SK-N-MC (cell line): ENCODE data around the gene JAG1.

Source experiments
- DNase-seq: peaks from one replicate; pipeline ENCODE4 v3.0.0-alpha.2; 2011; ENCODE audit warnings: low read depth, low spot score
- H3K27ac ChIP-seq: fragments of 200-600 bp; sonication (generic); 2 replicates; pipeline ENCODE4 v1.5.1; 2016; ENCODE audit warnings: mixed run types
- H3K36me3 ChIP-seq: fragments of 200-600 bp; sonication (generic); 2 replicates; pipeline ENCODE4 v1.6.1; 2017; ENCODE audit warnings: antibody characterized with exemption, low read length, mixed read lengths; ENCODE audit not compliant: insufficient read depth
- H3K4me3 ChIP-seq: fragments of 200-600 bp; sonication (generic); 2 replicates; pipeline ENCODE4 v1.5.1; 2016
- H3K9ac ChIP-seq: fragments of 200-600 bp; sonication (generic); 2 replicates; pipeline ENCODE4 v1.8.0; 2017; ENCODE audit warnings: mixed run types, mixed read lengths; ENCODE audit not compliant: insufficient read length
- H3K9me3 ChIP-seq: fragments of 200-600 bp; sonication (generic); 2 replicates; pipeline ENCODE4 v1.6.1; 2017; ENCODE audit warnings: low read depth, mild to moderate bottlenecking, antibody characterized with exemption, low read length, moderate library complexity, mixed read lengths
- EZH2 ChIP-seq: fragments of 200-600 bp; sonication (generic); IDR thresholded peaks from one replicate; pipeline ENCODE4 v1.6.1; 2017; ENCODE audit warnings: antibody characterized with exemption
- FOXP2 ChIP-seq: optimal IDR thresholded peaks from 2 replicates; pipeline ENCODE3; 2011; ENCODE audit warnings: mild to moderate bottlenecking, moderate library complexity; ENCODE audit not compliant: insufficient read depth; ENCODE audit errors: extremely low read length, control extremely low read depth
- POLR2AphosphoS5 ChIP-seq: IDR thresholded peaks from 2 replicates; pipeline ENCODE4 v1.6.1; 2012; ENCODE audit warnings: mild to moderate bottlenecking, low read depth, low read length, borderline replicate concordance

JAG1 gene

DNA sequence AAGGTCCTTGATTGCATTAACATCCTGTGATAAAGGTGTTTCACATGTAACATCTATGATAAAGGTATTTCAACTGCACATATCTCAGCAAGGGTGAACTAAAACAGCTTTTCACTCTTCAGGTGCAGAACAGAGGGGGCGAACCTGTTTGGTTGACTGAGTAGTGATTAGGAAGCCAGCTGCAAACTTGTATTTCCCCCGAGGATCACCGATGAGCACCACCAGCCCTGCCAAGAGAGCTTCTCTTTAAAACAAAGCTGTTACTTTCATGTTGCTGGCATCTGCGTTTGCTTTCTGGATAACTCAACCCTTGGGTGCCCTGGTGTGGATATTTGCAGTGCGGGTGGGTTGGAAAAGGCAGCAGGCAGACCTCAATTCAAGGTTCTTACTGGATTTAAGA is 39.6 kb downstream of the JAG1 start:
- H3K9me3 ChIP-seq, result no peaks in the 10 kb centered on the region
- TF ChIP-seq POLR2AphosphoS5, result no peak
- no peak for TF ChIP-seq FOXP2
- no peak for TF ChIP-seq EZH2
- no peak for DNase-seq
- peak overlapping the region; percentile 20 for H3K9ac ChIP-seq
- H3K27ac ChIP-seq, result peak overlapping the region; percentile 92
- H3K36me3 ChIP-seq, result peaks cover 2% of the 10 kb centered on the region; the same call in 1 of the 2 replicates
- peak overlapping the region; percentile 43; the same call in 1 of the 2 replicates for H3K4me3 ChIP-seq

- H3K36me3 ChIP-seq, result no peaks in the 10 kb centered on the region
- TF ChIP-seq POLR2AphosphoS5 (no peak), EZH2 (no peak), FOXP2 (no peak)
- H3K4me3 ChIP-seq, result no peak overlapping the region
- no peak overlapping the region for H3K9ac ChIP-seq
- DNase-seq, result no peak
- H3K9me3 ChIP-seq, result no peaks in the 10 kb centered on the region
- no peak overlapping the region for H3K27ac ChIP-seq
Measured at GRCh38 chr20:10633718-10634117, 40.1 kb downstream of the JAG1 start.

DNA sequence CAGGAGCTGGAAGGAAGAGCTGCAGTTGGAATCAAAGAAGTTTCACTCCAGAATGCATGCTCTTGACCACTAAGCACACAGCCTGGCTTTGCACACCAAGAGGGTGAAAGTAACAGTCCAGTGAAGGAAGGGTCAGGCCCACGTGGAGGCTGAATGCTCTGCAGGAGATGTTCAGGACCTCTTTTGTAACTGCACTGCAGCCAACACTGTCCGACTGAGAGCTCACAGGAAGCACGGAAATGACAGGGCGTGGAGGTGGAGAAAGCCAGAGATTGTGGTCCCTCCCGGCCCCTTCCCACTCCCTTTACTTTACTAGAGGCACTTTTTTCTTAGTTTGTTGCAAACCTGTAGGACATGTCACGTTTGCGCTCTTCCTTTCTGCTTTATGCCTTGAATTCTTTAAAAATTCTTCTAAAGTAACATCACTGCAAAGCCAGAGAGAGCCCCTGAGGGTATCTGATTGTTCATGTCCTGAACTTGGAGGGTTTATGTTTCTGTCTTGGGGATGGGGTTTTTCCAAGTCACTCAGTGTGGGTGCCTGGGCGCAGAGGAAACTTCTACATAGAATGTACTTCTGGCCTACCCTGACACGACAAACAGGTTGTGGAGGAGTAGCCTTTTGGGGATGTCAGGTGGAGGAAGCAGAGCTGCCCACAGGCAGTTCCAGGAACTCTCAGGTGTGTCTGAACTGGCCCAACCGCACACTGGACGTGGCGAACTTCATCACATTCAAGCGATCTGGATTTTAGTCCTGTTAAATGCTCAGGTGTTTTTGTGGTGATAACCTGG is 40.9 kb downstream of the JAG1 start:
- Histone ChIP-seq H3K36me3 (no peaks in the 10 kb centered on the region), H3K9ac (no peak overlapping the region), H3K27ac (no peak overlapping the region), H3K9me3 (no peaks in the 10 kb centered on the region), H3K4me3 (no peak overlapping the region)
- no peak for TF ChIP-seq EZH2
- no peak for TF ChIP-seq POLR2AphosphoS5
- no peak for TF ChIP-seq FOXP2
- DNase-seq, result no peak

GRCh38 chr20:10631126-10631525 is 42.7 kb downstream of the JAG1 start:
- no peak for DNase-seq
- H3K27ac ChIP-seq, result no peak overlapping the region
- no peak overlapping the region for H3K4me3 ChIP-seq
- no peaks in the 10 kb centered on the region for H3K9me3 ChIP-seq
- H3K36me3 ChIP-seq, result no peaks in the 10 kb centered on the region
- TF ChIP-seq EZH2, result no peak
- no peak overlapping the region for H3K9ac ChIP-seq

GRCh38 chr20:10629946-10630650 is 43.7 kb downstream of the JAG1 start:
- Histone ChIP-seq H3K9me3 (no peaks in the 10 kb centered on the region), H3K4me3 (no peak overlapping the region), H3K36me3 (no peaks in the 10 kb centered on the region), H3K9ac (no peak overlapping the region), H3K27ac (no peak overlapping the region)
- no peak for DNase-seq
- TF ChIP-seq EZH2 (no peak), POLR2AphosphoS5 (no peak), FOXP2 (no peak)

DNA sequence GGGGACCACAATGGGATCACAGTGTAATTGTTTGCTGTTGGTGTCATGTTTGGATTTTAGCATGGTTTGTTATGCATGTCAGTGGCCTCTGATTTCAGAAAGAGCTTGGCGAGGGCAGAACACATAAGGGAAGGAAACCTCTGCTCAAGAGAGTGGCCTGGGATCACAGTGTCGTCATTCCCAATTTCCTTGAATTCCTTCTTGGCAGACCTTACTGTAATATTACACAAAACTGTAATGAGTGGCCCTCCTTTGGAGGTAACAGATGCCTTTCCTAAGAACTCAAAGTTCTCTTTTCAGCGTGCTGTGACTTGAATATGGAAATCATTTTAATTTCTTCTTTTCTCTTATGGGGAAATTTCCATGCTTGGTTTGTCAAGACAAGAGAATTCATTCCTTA is 46.9 kb downstream of the JAG1 start:
- Histone ChIP-seq H3K36me3 (no peaks in the 10 kb centered on the region), H3K27ac (no peak overlapping the region), H3K4me3 (no peak overlapping the region), H3K9me3 (no peaks in the 10 kb centered on the region), H3K9ac (no peak overlapping the region)
- TF ChIP-seq FOXP2, result no peak
- no peak for TF ChIP-seq EZH2
- TF ChIP-seq POLR2AphosphoS5, result no peak
- no peak for DNase-seq

GRCh38 chr20:10625641-10626040 is 48.2 kb downstream of the JAG1 start:
- no peak overlapping the region for H3K4me3 ChIP-seq
- no peaks in the 10 kb centered on the region for H3K9me3 ChIP-seq
- H3K9ac ChIP-seq, result no peak overlapping the region
- no peaks in the 10 kb centered on the region for H3K36me3 ChIP-seq
- DNase-seq, result no peak
- H3K27ac ChIP-seq, result no peak overlapping the region
- TF ChIP-seq EZH2 (no peak), POLR2AphosphoS5 (no peak), FOXP2 (no peak)

DNA sequence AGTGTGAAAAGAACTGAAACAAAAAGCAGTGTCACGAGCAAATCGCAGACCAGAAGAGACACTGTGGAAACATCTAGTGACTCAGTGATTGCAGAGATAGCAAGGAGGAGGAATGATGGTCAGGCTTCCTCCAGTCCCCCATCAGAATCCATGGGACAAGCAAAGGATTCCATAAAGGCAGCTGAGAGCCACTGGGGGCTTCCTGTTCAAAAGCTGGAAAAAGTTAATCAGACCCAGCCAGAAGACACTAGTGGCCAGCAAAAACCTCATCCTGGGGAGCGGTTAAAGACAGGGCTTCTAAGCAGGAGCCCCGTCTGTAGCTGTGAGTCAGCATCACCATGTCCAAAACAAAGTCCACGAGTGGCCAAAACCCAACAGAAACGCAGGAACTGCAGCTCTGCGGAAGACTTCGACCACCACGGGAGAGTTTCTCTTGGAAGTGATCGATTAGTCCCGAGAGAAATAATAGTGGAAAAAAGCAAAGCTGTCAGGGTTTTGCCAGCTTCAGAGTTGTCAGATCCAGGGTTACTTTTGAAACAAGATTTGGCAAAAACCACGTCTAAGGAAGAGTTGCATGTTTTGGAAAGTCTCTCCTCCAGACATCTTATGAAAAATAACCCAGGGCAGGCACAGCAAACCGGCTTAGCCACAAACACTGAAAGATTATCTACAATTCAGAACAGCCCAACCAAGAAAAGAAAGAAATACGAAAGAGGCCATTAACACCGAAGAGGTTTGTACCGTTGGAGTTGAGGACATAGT is 51.0 kb downstream of the JAG1 start:
- Histone ChIP-seq H3K36me3 (no peaks in the 10 kb centered on the region), H3K9me3 (no peaks in the 10 kb centered on the region), H3K27ac (no peak overlapping the region), H3K9ac (no peak overlapping the region), H3K4me3 (no peak overlapping the region)
- TF ChIP-seq FOXP2 (no peak), POLR2AphosphoS5 (no peak), EZH2 (no peak)
- DNase-seq, result no peak
